ENCODE results near the gene NAP1L1.

The NAP1L1 gene

GRCh38 chr12:76020731-76021672 lies 63.5 kb downstream of the NAP1L1 start:
- no peaks in the 10 kb centered on the region for H3K9me3 ChIP-seq (ENCODE audit: control insufficient read depth, low read length)
- H3K27ac ChIP-seq (ENCODE audit: insufficient read depth, low read depth, low read length, poor library complexity, severe bottlenecking) = no peak overlapping the region
- H3K4me1 ChIP-seq (ENCODE audit: control insufficient read depth, insufficient read depth, low read length) = peaks cover 9% of the 10 kb centered on the region
- WGBS, 2 experiments = 90 to 92% methylated on average over 15 of the region's 15 CpGs
- H3K36me3 ChIP-seq (ENCODE audit: control insufficient read depth, insufficient read depth, low read length) = no peaks in the 10 kb centered on the region
- no peaks in the 10 kb centered on the region for H3K27me3 ChIP-seq (ENCODE audit: control insufficient read depth, insufficient read depth, low read length, poor library complexity, severe bottlenecking)
- H3K4me3 ChIP-seq (ENCODE audit: insufficient read depth, low read depth, low read length) = no peak overlapping the region

DNA sequence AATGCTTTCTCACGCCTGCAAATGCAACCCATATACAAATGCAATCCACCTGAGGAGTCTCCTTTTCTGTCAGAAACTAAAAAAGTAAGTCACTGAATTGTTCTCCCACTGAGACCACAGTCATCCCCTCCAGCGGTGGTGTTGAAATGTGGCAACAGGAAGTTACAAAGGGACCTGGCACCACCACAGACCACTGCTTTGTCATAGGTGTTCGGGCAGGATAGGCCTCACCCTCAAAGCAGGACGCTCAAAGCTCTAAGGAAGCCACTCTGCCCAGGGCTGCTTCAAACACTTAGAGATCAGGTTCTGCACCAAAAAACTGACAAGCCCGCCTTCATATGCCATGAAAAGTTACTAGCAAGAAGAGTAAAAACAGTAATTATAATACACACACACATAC lies 64.2 kb downstream of the NAP1L1 start:
- peaks cover 9% of the 10 kb centered on the region for H3K4me1 ChIP-seq (ENCODE audit: control insufficient read depth, insufficient read depth, low read length)
- no peak overlapping the region for H3K27ac ChIP-seq (ENCODE audit: insufficient read depth, low read depth, low read length, poor library complexity, severe bottlenecking)
- 63 to 70% methylated on average over 5 of the region's 5 CpGs for WGBS, 2 experiments
- no peak overlapping the region for H3K4me3 ChIP-seq (ENCODE audit: insufficient read depth, low read depth, low read length)
- no peaks in the 10 kb centered on the region for H3K9me3 ChIP-seq (ENCODE audit: control insufficient read depth, low read length)
- H3K27me3 ChIP-seq (ENCODE audit: control insufficient read depth, insufficient read depth, low read length, poor library complexity, severe bottlenecking) = no peaks in the 10 kb centered on the region
- H3K36me3 ChIP-seq (ENCODE audit: control insufficient read depth, insufficient read depth, low read length) = no peaks in the 10 kb centered on the region

DNA sequence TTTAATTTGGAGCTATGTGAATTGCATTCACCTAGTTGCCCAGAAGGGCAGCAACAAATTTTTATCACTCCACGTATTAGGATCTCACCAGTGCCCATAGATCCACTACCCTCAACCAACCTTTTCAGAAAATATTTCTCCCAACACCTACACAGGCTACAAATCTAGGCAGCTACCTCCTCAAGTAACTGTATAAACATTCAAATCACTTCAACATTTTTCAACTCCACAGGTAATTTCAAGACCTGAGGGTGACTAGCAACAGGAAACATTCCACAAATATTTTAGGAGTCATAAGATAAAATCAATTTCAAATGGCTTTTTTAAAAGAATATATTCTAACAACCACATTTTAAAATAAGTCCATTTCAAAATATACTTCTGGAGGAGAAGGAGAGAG lies 65.8 kb downstream of the NAP1L1 start:
- no peaks in the 10 kb centered on the region for H3K36me3 ChIP-seq (ENCODE audit: control insufficient read depth, insufficient read depth, low read length)
- 59 to 73% methylated on average over 1 of the region's 1 CpG for WGBS, 2 experiments
- no peak overlapping the region for H3K27ac ChIP-seq (ENCODE audit: insufficient read depth, low read depth, low read length, poor library complexity, severe bottlenecking)
- no peaks in the 10 kb centered on the region for H3K9me3 ChIP-seq (ENCODE audit: control insufficient read depth, low read length)
- H3K4me1 ChIP-seq (ENCODE audit: control insufficient read depth, insufficient read depth, low read length) = peaks cover 9% of the 10 kb centered on the region
- no peak overlapping the region for H3K4me3 ChIP-seq (ENCODE audit: insufficient read depth, low read depth, low read length)
- H3K27me3 ChIP-seq (ENCODE audit: control insufficient read depth, insufficient read depth, low read length, poor library complexity, severe bottlenecking) = no peaks in the 10 kb centered on the region

- WGBS, 2 experiments = 26 to 27% methylated on average over 6 of the region's 6 CpGs
- Histone ChIP-seq H3K4me3 (ENCODE audit: insufficient read depth, low read depth, low read length) (no peak overlapping the region), H3K9me3 (ENCODE audit: control insufficient read depth, low read length) (no peaks in the 10 kb centered on the region), H3K36me3 (ENCODE audit: control insufficient read depth, insufficient read depth, low read length) (no peaks in the 10 kb centered on the region), H3K4me1 (ENCODE audit: control insufficient read depth, insufficient read depth, low read length) (peaks cover 9% of the 10 kb centered on the region), H3K27ac (ENCODE audit: insufficient read depth, low read depth, low read length, poor library complexity, severe bottlenecking) (no peak overlapping the region), H3K27me3 (ENCODE audit: control insufficient read depth, insufficient read depth, low read length, poor library complexity, severe bottlenecking) (no peaks in the 10 kb centered on the region)
Observed at GRCh38 chr12:76018111-76018510, 66.4 kb downstream of the NAP1L1 start.

GRCh38 chr12:76014007-76014406 lies 70.5 kb downstream of the NAP1L1 start:
- 92 to 93% methylated on average over 7 of the region's 8 CpGs for WGBS, 2 experiments
- Histone ChIP-seq H3K36me3 (ENCODE audit: control insufficient read depth, insufficient read depth, low read length) (no peaks in the 10 kb centered on the region), H3K4me1 (ENCODE audit: control insufficient read depth, insufficient read depth, low read length) (peaks cover 9% of the 10 kb centered on the region), H3K9me3 (ENCODE audit: control insufficient read depth, low read length) (no peaks in the 10 kb centered on the region), H3K4me3 (ENCODE audit: insufficient read depth, low read depth, low read length) (no peak overlapping the region), H3K27me3 (ENCODE audit: control insufficient read depth, insufficient read depth, low read length, poor library complexity, severe bottlenecking) (no peaks in the 10 kb centered on the region), H3K27ac (ENCODE audit: insufficient read depth, low read depth, low read length, poor library complexity, severe bottlenecking) (no peak overlapping the region)

GRCh38 chr12:76013603-76014002 lies 70.9 kb downstream of the NAP1L1 start:
- Histone ChIP-seq H3K9me3 (ENCODE audit: control insufficient read depth, low read length) (no peaks in the 10 kb centered on the region), H3K27me3 (ENCODE audit: control insufficient read depth, insufficient read depth, low read length, poor library complexity, severe bottlenecking) (no peaks in the 10 kb centered on the region), H3K27ac (ENCODE audit: insufficient read depth, low read depth, low read length, poor library complexity, severe bottlenecking) (no peak overlapping the region), H3K4me3 (ENCODE audit: insufficient read depth, low read depth, low read length) (no peak overlapping the region), H3K4me1 (ENCODE audit: control insufficient read depth, insufficient read depth, low read length) (peaks cover 7% of the 10 kb centered on the region), H3K36me3 (ENCODE audit: control insufficient read depth, insufficient read depth, low read length) (no peaks in the 10 kb centered on the region)
- WGBS, 2 experiments = 88 to 97% methylated on average over 4 of the region's 4 CpGs

DNA sequence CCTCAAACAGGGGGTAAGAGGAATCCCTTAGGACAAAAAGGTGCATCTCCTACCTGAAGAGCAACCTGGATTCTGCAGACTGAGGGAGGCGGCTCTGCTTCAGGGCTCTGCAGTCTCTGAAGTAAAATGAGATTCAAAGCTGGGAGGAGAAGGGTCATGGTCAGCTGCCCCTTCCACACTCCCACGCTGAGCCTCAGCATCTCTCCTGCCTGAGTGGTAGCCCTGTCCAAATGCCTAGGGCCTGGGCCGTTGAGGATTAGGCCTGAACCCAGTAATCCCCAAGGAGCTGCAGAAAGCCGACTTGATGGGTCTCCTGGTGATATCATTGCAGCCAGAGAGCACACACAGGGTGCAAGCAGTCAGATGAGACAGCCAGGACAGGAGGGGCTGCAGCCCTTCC lies 71.8 kb downstream of the NAP1L1 start:
- 93% methylated on average over 4 of the region's 4 CpGs for WGBS, 2 experiments
- Histone ChIP-seq H3K27ac (ENCODE audit: insufficient read depth, low read depth, low read length, poor library complexity, severe bottlenecking) (no peak overlapping the region), H3K4me1 (ENCODE audit: control insufficient read depth, insufficient read depth, low read length) (no peaks in the 10 kb centered on the region), H3K9me3 (ENCODE audit: control insufficient read depth, low read length) (no peaks in the 10 kb centered on the region), H3K36me3 (ENCODE audit: control insufficient read depth, insufficient read depth, low read length) (no peaks in the 10 kb centered on the region), H3K4me3 (ENCODE audit: insufficient read depth, low read depth, low read length) (no peak overlapping the region), H3K27me3 (ENCODE audit: control insufficient read depth, insufficient read depth, low read length, poor library complexity, severe bottlenecking) (no peaks in the 10 kb centered on the region)

DNA sequence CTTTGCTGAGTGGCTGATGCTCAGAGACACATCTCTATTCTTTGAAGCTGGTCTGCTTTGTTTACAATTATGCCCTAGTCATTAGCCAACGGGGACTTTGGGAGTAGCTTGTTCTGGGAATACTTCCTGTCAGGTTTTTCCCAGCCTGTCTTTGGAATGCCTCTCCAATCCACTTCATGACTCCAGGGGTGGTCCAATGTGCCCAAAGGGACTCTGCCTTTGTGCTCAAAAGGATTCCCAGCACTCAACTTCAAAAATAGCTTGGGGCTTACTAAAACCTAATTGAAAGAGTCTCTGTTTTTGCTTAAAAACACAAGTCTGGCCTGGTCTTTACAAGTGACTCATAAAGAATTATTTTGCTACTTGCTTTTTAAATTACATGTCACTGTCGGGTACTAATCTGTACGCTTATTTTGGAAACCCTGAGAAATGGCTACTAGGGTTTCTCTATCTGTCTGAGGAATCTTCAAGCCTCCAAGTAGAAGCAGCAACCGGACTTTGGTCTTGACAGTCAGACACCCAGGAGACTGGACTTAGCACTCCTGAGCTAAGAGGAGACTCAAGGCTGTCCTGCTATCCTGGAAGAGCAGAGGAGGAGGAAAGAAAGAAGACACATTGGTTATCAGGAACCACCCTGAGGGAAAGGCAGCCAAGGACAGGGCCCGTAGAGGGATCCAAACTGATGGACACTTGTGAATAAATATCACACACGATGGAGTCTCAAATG lies 73.6 kb downstream of the NAP1L1 start:
- H3K4me1 ChIP-seq (ENCODE audit: control insufficient read depth, insufficient read depth, low read length) = no peaks in the 10 kb centered on the region
- H3K4me3 ChIP-seq (ENCODE audit: insufficient read depth, low read depth, low read length) = no peak overlapping the region
- no peaks in the 10 kb centered on the region for H3K27me3 ChIP-seq (ENCODE audit: control insufficient read depth, insufficient read depth, low read length, poor library complexity, severe bottlenecking)
- H3K27ac ChIP-seq (ENCODE audit: insufficient read depth, low read depth, low read length, poor library complexity, severe bottlenecking) = no peak overlapping the region
- H3K9me3 ChIP-seq (ENCODE audit: control insufficient read depth, low read length) = no peaks in the 10 kb centered on the region
- WGBS, 2 experiments = 88 to 93% methylated on average over 6 of the region's 6 CpGs
- H3K36me3 ChIP-seq (ENCODE audit: control insufficient read depth, insufficient read depth, low read length) = no peaks in the 10 kb centered on the region

- H3K4me3 ChIP-seq (ENCODE audit: insufficient read depth, low read depth, low read length) = no peak overlapping the region
- H3K27me3 ChIP-seq (ENCODE audit: control insufficient read depth, insufficient read depth, low read length, poor library complexity, severe bottlenecking) = no peaks in the 10 kb centered on the region
- no peaks in the 10 kb centered on the region for H3K9me3 ChIP-seq (ENCODE audit: control insufficient read depth, low read length)
- no peaks in the 10 kb centered on the region for H3K36me3 ChIP-seq (ENCODE audit: control insufficient read depth, insufficient read depth, low read length)
- no peaks in the 10 kb centered on the region for H3K4me1 ChIP-seq (ENCODE audit: control insufficient read depth, insufficient read depth, low read length)
- WGBS, 2 experiments = 96 to 97% methylated on average over 3 of the region's 3 CpGs
- no peak overlapping the region for H3K27ac ChIP-seq (ENCODE audit: insufficient read depth, low read depth, low read length, poor library complexity, severe bottlenecking)
Observed at GRCh38 chr12:76008428-76008827, 76.1 kb downstream of the NAP1L1 start.

DNA sequence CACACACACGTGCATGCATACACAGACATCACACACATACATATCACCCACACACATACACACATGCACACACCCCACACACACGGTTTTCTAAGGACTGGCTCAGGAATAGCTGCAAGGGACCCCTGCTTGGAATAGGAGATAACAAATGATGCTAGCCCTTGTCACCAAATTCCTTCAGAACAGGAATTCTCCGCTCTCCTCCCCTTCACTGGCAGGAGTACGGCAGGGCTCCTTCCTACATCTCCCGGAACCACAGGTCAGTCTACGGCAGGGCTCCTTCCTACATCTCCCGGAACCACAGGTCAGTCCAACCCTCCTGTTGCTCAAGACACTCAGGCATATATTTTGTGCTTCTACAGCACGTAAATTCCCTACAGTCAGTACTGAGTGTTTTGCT lies 76.8 kb downstream of the NAP1L1 start:
- H3K4me3 ChIP-seq (ENCODE audit: insufficient read depth, low read depth, low read length) = no peak overlapping the region
- no peaks in the 10 kb centered on the region for H3K36me3 ChIP-seq (ENCODE audit: control insufficient read depth, insufficient read depth, low read length)
- H3K27ac ChIP-seq (ENCODE audit: insufficient read depth, low read depth, low read length, poor library complexity, severe bottlenecking) = no peak overlapping the region
- no peaks in the 10 kb centered on the region for H3K27me3 ChIP-seq (ENCODE audit: control insufficient read depth, insufficient read depth, low read length, poor library complexity, severe bottlenecking)
- no peaks in the 10 kb centered on the region for H3K9me3 ChIP-seq (ENCODE audit: control insufficient read depth, low read length)
- H3K4me1 ChIP-seq (ENCODE audit: control insufficient read depth, insufficient read depth, low read length) = no peaks in the 10 kb centered on the region
- WGBS, 2 experiments = 61 to 65% methylated on average over 8 of the region's 8 CpGs
